GM18507 (cell line): Measurements from ENCODE around the gene NBDY.
"Not testable (repeated sequence)": the region's sequence is repeated elsewhere in the genome, so short reads cannot be mapped to it uniquely, and the experiment has no call there.

ENCODE experiments used
- DNase-seq: peaks from one replicate; pipeline ENCODE4 v3.0.0; 2011; ENCODE audit warnings: low read depth; ENCODE audit not compliant: insufficient read length; ENCODE audit errors: extremely low spot score
- FAIRE-seq: peaks from 2 replicates; lab custom pipeline; 2011; peaks lifted over from hg19 to GRCh38; lab: Jason Lieb, UNC

Gene NBDY

GRCh38 chrX:56729152-56729850 lies at the start of gene NBDY:
NBDY (plus strand) TSS chrX:56729243; CDS start chrX:56729354, 111 bp downstream.
- peak; percentile 71 for FAIRE-seq
- DNase-seq, result no peak

GRCh38 chrX:56704530-56704929 lies 24.5 kb upstream of the NBDY start:
- FAIRE-seq, DNase-seq: not testable (repeated sequence)

GRCh38 chrX:56726605-56727004 lies 2.4 kb upstream of the NBDY start:
- no peak for DNase-seq
- peak; percentile 73 for FAIRE-seq

GRCh38 chrX:56727531-56727930 lies 1.5 kb upstream of the NBDY start:
- no peak for DNase-seq
- FAIRE-seq, result no peak

GRCh38 chrX:56728321-56728720 lies 722 bp upstream of the NBDY start:
- peak; percentile 71 for FAIRE-seq
- no peak for DNase-seq

- no peak for FAIRE-seq
- no peak for DNase-seq
Measured at GRCh38 chrX:56728752-56729151, 291 bp upstream of the NBDY start.

GRCh38 chrX:56733459-56734046 lies 4.5 kb downstream of the NBDY start:
- DNase-seq (no peak), FAIRE-seq (peak; percentile 93)

- no peak for DNase-seq
- no peak for FAIRE-seq
Measured at GRCh38 chrX:56736219-56736618, 7.2 kb downstream of the NBDY start.

GRCh38 chrX:56738670-56739069 lies 9.6 kb downstream of the NBDY start:
- DNase-seq (no peak), FAIRE-seq (no peak)

- no peak for FAIRE-seq
Measured at GRCh38 chrX:56744996-56745395, 16.0 kb downstream of the NBDY start.

GRCh38 chrX:56746996-56747395 lies 18.0 kb downstream of the NBDY start:
- no peak for FAIRE-seq
- DNase-seq, result no peak

More at GRCh38 chrX:56744996-56745395, 16.0 kb downstream of the NBDY start:
- DNase-seq, result no peak

- FAIRE-seq, result no peak
- no peak for DNase-seq
Measured at GRCh38 chrX:56751071-56751470, 22.0 kb downstream of the NBDY start.

GRCh38 chrX:56757327-56757726 lies 28.3 kb downstream of the NBDY start:
- no peak for DNase-seq
- FAIRE-seq, result peak; percentile 84

- no peak for DNase-seq
- FAIRE-seq, result no peak
Measured at GRCh38 chrX:56758456-56758855, 29.4 kb downstream of the NBDY start.

GRCh38 chrX:56759736-56760409 lies 30.8 kb downstream of the NBDY start:
- no peak for FAIRE-seq
- DNase-seq, result no peak

- not testable (repeated sequence) for DNase-seq, FAIRE-seq
Measured at GRCh38 chrX:56760410-56761124, 31.5 kb downstream of the NBDY start.

- no peak for FAIRE-seq
Measured at GRCh38 chrX:56761167-56761566, 32.1 kb downstream of the NBDY start.

GRCh38 chrX:56762220-56762619 lies 33.2 kb downstream of the NBDY start:
- FAIRE-seq, result no peak
- no peak for DNase-seq

More at GRCh38 chrX:56761167-56761566, 32.1 kb downstream of the NBDY start:
- DNase-seq, result no peak

GRCh38 chrX:56762707-56763555 lies 33.9 kb downstream of the NBDY start:
- peak; percentile 86 for FAIRE-seq
- no peak for DNase-seq
